IMR-90 (cell line): ENCODE results near the gene VWDE. TPM values are rescaled to one million over a fixed set of nuclear protein-coding genes. Genes with fewer than 3 reads are reported as not detected.

Source experiments
- ATAC-seq: fragments of 200-7000 bp; cut with Tn5 transposase; 2 replicates; pipeline ENCODE4 v1.9.1; 2020; ENCODE audit warnings: low read depth, mild to moderate bottlenecking, moderate library complexity
- BruUV-seq: library from RNA; stranded (reverse); fragments of 400-500 nt; replicated peaks from 2 replicates; lab custom pipeline; 2021; lab: Mats Ljungman, UMichigan
- CTCF ChIA-PET: fragments of 300-600 bp; formaldehyde crosslinking; extraction: SDS; loops from one replicate; lab custom pipeline; 2021; ENCODE audit warnings: antibody characterized with exemption; lab: Yijun Ruan, JAX
- POLR2A ChIA-PET: fragments of 300-600 bp; sonication (Branson Sonifier 250); formaldehyde crosslinking; loops from one replicate; lab custom pipeline; 2022; ENCODE audit warnings: antibody characterized with exemption; ENCODE audit not compliant: unreplicated experiment; lab: Charles Lee
- DNase-seq: peaks from one replicate; pipeline ENCODE4 v3.0.0; 2013
- H2AFZ ChIP-seq: replicated peaks from 2 replicates; pipeline ENCODE3; 2013; ENCODE audit warnings: low read length, mild to moderate bottlenecking; ENCODE audit not compliant: poor library complexity
- H2AK5ac ChIP-seq: 2 replicates; pipeline ENCODE4 v1.6.1; 2013; ENCODE audit warnings: low read depth, low read length, inconsistent platforms
- H2AK9ac ChIP-seq: replicated peaks from 2 replicates; pipeline ENCODE3; 2013; ENCODE audit warnings: mild to moderate bottlenecking, low read depth, low read length, moderate library complexity; ENCODE audit not compliant: poor library complexity
- H2BK120ac ChIP-seq: 2 replicates; pipeline ENCODE4 v1.6.1; 2013; ENCODE audit warnings: low read depth, low read length, inconsistent platforms
- H2BK15ac ChIP-seq: 3 replicates; pipeline ENCODE4 v1.6.1; 2013; ENCODE audit warnings: low read depth, low read length, inconsistent platforms
- H2BK20ac ChIP-seq: 2 replicates; pipeline ENCODE4 v1.6.1; 2013; ENCODE audit warnings: low read depth, mild to moderate bottlenecking, inconsistent platforms, low read length, moderate library complexity
- H2BK5ac ChIP-seq: 2 replicates; pipeline ENCODE4 v1.6.1; 2013; ENCODE audit warnings: mild to moderate bottlenecking, low read depth, low read length, inconsistent platforms; ENCODE audit not compliant: poor library complexity, severe bottlenecking
- H3K14ac ChIP-seq: replicated peaks from 2 replicates; pipeline ENCODE4 v1.6.1; 2013; ENCODE audit warnings: low read depth, low read length, inconsistent platforms
- H3K18ac ChIP-seq: 2 replicates; pipeline ENCODE4 v1.6.1; 2013; ENCODE audit warnings: low read depth, low read length, control low read depth
- H3K23ac ChIP-seq: 2 replicates; pipeline ENCODE4 v1.6.1; 2013; ENCODE audit warnings: low read depth, low read length, inconsistent platforms
- H3K27ac ChIP-seq: 2 replicates; pipeline ENCODE4 v1.5.1; 2013; ENCODE audit warnings: mild to moderate bottlenecking, control low read depth, low read length; ENCODE audit not compliant: insufficient read depth
- H3K27me3 ChIP-seq: 2 replicates; pipeline ENCODE4 v1.6.1; 2013; ENCODE audit warnings: low read length; ENCODE audit not compliant: control insufficient read depth, insufficient read depth
- H3K36me3 ChIP-seq: 2 replicates; pipeline ENCODE4 v1.6.1; 2013; ENCODE audit warnings: low read length, mixed read lengths; ENCODE audit not compliant: control insufficient read depth, insufficient read depth
- H3K4ac ChIP-seq: 2 replicates; pipeline ENCODE4 v1.6.1; 2013; ENCODE audit warnings: low read depth, low read length, inconsistent platforms
- H3K4me1 ChIP-seq: 2 replicates; pipeline ENCODE4 v1.6.1; 2013; ENCODE audit warnings: low read length, mixed read lengths; ENCODE audit not compliant: control insufficient read depth, insufficient read depth
- H3K4me2 ChIP-seq: 2 replicates; pipeline ENCODE4 v1.6.1; 2013; ENCODE audit warnings: low read depth, mild to moderate bottlenecking, control low read depth, low read length, moderate library complexity
- H3K4me3 ChIP-seq: 2 replicates; pipeline ENCODE4 v1.5.1; 2013; ENCODE audit warnings: low read depth, mild to moderate bottlenecking, control low read depth, low read length, moderate library complexity; ENCODE audit not compliant: insufficient read depth
- H3K56ac ChIP-seq: 2 replicates; pipeline ENCODE4 v1.6.1; 2013; ENCODE audit warnings: low read length, inconsistent platforms; ENCODE audit not compliant: insufficient read depth; ENCODE audit errors: extremely low read depth
- H3K79me1 ChIP-seq, 2 experiments: 2 replicates each; pipeline ENCODE4 v1.6.1; 2013; ENCODE audit warnings: low read length in 2 of 2, inconsistent platforms in 1 of 2, low read depth in 1 of 2
- H3K9ac ChIP-seq: 2 replicates; pipeline ENCODE4 v1.6.1; 2013; ENCODE audit warnings: low read depth, low read length, control low read depth
- H3K9me1 ChIP-seq: 2 replicates; pipeline ENCODE4 v1.6.1; 2013; ENCODE audit warnings: low read length, inconsistent platforms; ENCODE audit not compliant: insufficient read depth
- H3K9me3 ChIP-seq: 2 replicates; pipeline ENCODE4 v1.6.1; 2013; ENCODE audit warnings: low read length; ENCODE audit not compliant: control insufficient read depth, insufficient read depth
- H4K20me1 ChIP-seq: 2 replicates; pipeline ENCODE4 v1.6.1; 2013; ENCODE audit warnings: low read length, inconsistent platforms; ENCODE audit not compliant: insufficient read depth
- H4K5ac ChIP-seq: 2 replicates; pipeline ENCODE4 v1.6.1; 2013; ENCODE audit warnings: mild to moderate bottlenecking, low read depth, low read length, control low read depth
- H4K8ac ChIP-seq, 2 experiments: 2 replicates each; pipeline ENCODE4 v1.6.1; 2013; ENCODE audit warnings: low read depth in 2 of 2, low read length in 2 of 2, control low read depth in 1 of 2, inconsistent platforms in 1 of 2
- H4K91ac ChIP-seq: 2 replicates; pipeline ENCODE4 v1.6.1; 2013; ENCODE audit warnings: low read depth, low read length, inconsistent platforms; ENCODE audit not compliant: insufficient read depth
- MAFK ChIP-seq: IDR thresholded peaks from 2 replicates; pipeline ENCODE4 v1.6.1; 2012; ENCODE audit warnings: low read depth, low read length, improper control_type of control experiment
- RAD21 ChIP-seq: IDR thresholded peaks from 2 replicates; pipeline ENCODE4 v1.6.1; 2012; ENCODE audit warnings: low read length, improper control_type of control experiment
- SMC3 ChIP-seq: fragments of 150-350 bp; IDR thresholded peaks from 2 replicates; pipeline ENCODE4 v1.6.1; 2016; ENCODE audit warnings: low read depth, mild to moderate bottlenecking, antibody characterized with exemption, low read length, moderate library complexity
- WGBS, 2 experiments: methylation state at CpG; one replicate each; pipeline versions ENCODE4 v1.1.5 to v1.1.7; 2013; ENCODE audit warnings: missing lambda C conversion rate in 2 of 2; ENCODE audit not compliant: insufficient read length in 1 of 2; ENCODE audit errors: extremely low coverage in 2 of 2; 5-methylcytosine and 5-hydroxymethylcytosine counted together
- dilution Hi-C: fragments of 300-500 bp; cut with HindIII; formaldehyde crosslinking; loops from one replicate; pipeline ENCODE4 v1.14.3; 2018; ENCODE audit warnings: low sequenced_read_pairs; ENCODE audit not compliant: unreplicated experiment
- in situ Hi-C: fragments of 300-500 bp; cut with MboI; formaldehyde crosslinking; loops from 3 replicates; pipeline ENCODE4 v1.14.3; 2019; ENCODE audit warnings: low sequenced_read_pairs, inconsistent platforms, mixed read lengths
- intact Hi-C: fragments of 100-400 bp; cut with micrococcal nuclease; formaldehyde crosslinking; loops from 2 replicates; pipeline ENCODE4 v1.10.0; 2022
- polyA plus RNA-seq, 3 experiments: library from polyadenylated mRNA; depleted of rRNA; stranded (reverse); fragments of >200 nt; gene quantifications; 2 replicates each; pipeline ENCODE4 v1.2.3, GENCODE V29; 2012; ENCODE audit warnings: low replicate concordance in 1 of 3
- total RNA-seq: library from RNA; depleted of rRNA; stranded (reverse); fragments of >200 nt; gene quantifications from 2 replicates; pipeline ENCODE4 v1.2.3, GENCODE V29; 2012
- TF ChIP-seq, protein P1 (sequence below): fragments of 150-350 bp; IDR thresholded peaks from 2 replicates; pipeline ENCODE4 v1.6.1; 2016; ENCODE audit warnings: low read depth, mild to moderate bottlenecking, low read length, moderate library complexity, borderline replicate concordance
- TF ChIP-seq, protein P2 (sequence below): conservative IDR thresholded peaks from 2 replicates; pipeline ENCODE4 v1.5.1; 2012; ENCODE audit warnings: mild to moderate bottlenecking, low read depth, low read length, improper control_type of control experiment

The VWDE gene
- total and polyA plus RNA-seq, 2 of the 4 experiments (the other 2 are of a cell fraction), result 0.05 to 0.18 TPM

DNA sequence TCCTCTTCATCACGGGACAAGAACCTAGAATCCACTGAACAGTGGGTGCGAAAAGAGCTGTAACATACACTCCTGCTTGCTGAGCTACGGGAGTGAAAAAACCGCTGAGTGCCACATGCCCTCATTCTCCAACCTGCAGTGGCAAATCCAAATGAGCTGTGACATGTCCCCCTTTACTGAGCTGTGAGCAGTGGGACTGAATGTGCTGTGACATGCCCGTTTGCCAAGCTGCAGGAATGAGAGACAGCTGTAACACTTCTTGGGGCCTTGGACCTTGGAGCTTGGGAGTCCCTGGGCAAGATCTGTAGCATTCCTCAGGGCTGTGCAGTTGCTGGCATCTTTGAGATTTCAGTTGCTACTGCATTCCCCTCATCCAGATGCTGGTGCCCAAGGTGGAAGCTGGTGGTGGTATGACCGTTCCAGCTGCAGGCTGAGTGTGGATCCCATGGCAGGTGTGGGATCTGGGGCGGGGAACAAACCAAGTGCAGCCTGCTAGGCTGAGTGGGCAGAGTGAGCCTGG, 107.6 kb downstream of the VWDE start:
- no peak overlapping the region for H3K27ac ChIP-seq
- H4K91ac ChIP-seq, result no peak overlapping the region
- no peak overlapping the region for H2AK5ac ChIP-seq
- ATAC-seq (no peak), DNase-seq (no peak)
- 67% methylated on average over 1 of the region's 7 CpGs; no CpG with 5 or more reads in 1 of the 2 experiments for WGBS, 2 experiments
- no peaks in the 10 kb centered on the region for H3K9me1 ChIP-seq
- no peak overlapping the region for H4K8ac ChIP-seq
- H3K4me1 ChIP-seq, result no peaks in the 10 kb centered on the region
- in situ Hi-C loops, result no loop called here
- H3K23ac ChIP-seq, result no peak overlapping the region
- H4K20me1 ChIP-seq, result no peaks in the 10 kb centered on the region
- dilution Hi-C loops, result no loop called here
- no peak overlapping the region for H2AK9ac ChIP-seq
- intact Hi-C loops, result no loop called here
- no peaks in the 10 kb centered on the region for H3K27me3 ChIP-seq
- H3K4me2 ChIP-seq, result no peak overlapping the region
- H3K9ac ChIP-seq, result no peak overlapping the region
- H2BK15ac ChIP-seq, result no peak overlapping the region
- H3K14ac ChIP-seq, result no peak overlapping the region
- no peak overlapping the region for H2AFZ ChIP-seq
- H3K36me3 ChIP-seq, result no peaks in the 10 kb centered on the region
- no peak overlapping the region for H4K5ac ChIP-seq
- no peak overlapping the region for H2BK20ac ChIP-seq
- no peaks in the 10 kb centered on the region for H3K79me1 ChIP-seq
- CTCF ChIA-PET, result no interaction called here
- H3K9me3 ChIP-seq, result no peaks in the 10 kb centered on the region
- POLR2A ChIA-PET, result no interaction called here
- no peak overlapping the region for H3K56ac ChIP-seq
- no peak overlapping the region for H2BK5ac ChIP-seq
- no peak overlapping the region for H3K4ac ChIP-seq
- no TSS peak for BruUV-seq
- no peak overlapping the region for H3K18ac ChIP-seq
- no peak overlapping the region for H3K4me3 ChIP-seq
- TF ChIP-seq MAFK (no peak), SMC3 (no peak), RAD21 (no peak)
- TF ChIP-seq, protein P1, sequence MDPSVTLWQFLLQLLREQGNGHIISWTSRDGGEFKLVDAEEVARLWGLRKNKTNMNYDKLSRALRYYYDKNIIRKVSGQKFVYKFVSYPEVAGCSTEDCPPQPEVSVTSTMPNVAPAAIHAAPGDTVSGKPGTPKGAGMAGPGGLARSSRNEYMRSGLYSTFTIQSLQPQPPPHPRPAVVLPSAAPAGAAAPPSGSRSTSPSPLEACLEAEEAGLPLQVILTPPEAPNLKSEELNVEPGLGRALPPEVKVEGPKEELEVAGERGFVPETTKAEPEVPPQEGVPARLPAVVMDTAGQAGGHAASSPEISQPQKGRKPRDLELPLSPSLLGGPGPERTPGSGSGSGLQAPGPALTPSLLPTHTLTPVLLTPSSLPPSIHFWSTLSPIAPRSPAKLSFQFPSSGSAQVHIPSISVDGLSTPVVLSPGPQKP, result no peak
- TF ChIP-seq, protein P2, sequence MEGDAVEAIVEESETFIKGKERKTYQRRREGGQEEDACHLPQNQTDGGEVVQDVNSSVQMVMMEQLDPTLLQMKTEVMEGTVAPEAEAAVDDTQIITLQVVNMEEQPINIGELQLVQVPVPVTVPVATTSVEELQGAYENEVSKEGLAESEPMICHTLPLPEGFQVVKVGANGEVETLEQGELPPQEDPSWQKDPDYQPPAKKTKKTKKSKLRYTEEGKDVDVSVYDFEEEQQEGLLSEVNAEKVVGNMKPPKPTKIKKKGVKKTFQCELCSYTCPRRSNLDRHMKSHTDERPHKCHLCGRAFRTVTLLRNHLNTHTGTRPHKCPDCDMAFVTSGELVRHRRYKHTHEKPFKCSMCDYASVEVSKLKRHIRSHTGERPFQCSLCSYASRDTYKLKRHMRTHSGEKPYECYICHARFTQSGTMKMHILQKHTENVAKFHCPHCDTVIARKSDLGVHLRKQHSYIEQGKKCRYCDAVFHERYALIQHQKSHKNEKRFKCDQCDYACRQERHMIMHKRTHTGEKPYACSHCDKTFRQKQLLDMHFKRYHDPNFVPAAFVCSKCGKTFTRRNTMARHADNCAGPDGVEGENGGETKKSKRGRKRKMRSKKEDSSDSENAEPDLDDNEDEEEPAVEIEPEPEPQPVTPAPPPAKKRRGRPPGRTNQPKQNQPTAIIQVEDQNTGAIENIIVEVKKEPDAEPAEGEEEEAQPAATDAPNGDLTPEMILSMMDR, result no peak
- H2BK120ac ChIP-seq, result no peak overlapping the region
